ENCODE results near the gene ANKRD13D. TPM values are rescaled to one million over a fixed set of nuclear protein-coding genes. Genes with fewer than 3 reads are reported as not detected.
A peak's percentile ranks its signal among the peaks of the same experiment; 100 is the strongest.

Gene ANKRD13D
- total and polyA plus RNA-seq, 2 of the 8 experiments (the other 6 are each of a cell fraction or from before 2014, with no cell fraction given): 24.9 to 26.5 TPM

DNA sequence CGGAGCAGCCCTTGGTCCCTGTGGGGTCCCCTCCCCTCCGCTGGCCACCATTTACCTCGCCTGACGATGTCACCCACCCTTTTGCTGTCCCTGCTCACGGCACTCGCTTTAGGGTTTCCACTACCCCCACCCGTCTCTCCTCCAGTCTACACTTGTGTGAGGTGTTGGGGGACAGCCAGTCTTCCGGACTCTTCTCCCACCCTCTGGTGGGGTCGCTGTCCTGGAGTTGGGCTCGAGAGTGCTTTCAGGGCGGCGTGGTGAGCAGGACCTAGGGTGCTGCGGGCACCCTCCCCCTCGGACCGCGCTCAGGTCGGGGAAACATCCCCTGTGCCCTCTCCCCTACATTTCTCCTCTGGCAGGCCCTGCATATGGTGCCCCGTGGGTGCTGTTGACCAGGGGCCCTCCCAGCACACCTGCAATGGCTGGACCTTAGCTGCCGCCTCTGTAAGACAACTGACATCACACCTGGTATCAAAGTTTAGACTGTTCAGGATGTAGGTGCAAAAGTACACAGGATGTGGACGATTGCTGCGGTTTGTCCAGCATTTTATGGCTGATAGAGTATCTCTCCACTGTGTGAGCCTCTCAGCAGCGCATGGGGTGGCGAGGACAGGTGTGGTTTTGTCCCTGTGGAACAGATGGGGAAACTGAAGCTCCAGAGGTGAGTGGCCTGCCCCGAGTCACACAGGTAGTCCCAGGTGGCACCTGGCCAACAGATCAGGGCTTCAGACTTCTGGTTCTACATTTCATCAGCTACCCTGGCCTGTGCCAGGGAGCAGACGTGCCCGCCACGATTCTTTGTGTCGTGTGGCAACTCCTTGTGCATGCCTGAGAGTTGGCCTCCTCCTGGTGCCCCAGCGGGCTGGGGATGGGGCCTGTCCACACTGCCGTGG, 21.7 kb upstream of the ANKRD13D start:
- Histone ChIP-seq H4K20me1 (replicated peaks in 1 of 2; ENCODE audit: control insufficient read depth in 1 of 2, insufficient read depth in 2 of 2, low read length in 2 of 2) (peaks cover 13 to 28% of the 10 kb centered on the region in 2 experiments), H2AFZ (ENCODE audit: low read length) (no peak overlapping the region), H3K23ac (ENCODE audit: insufficient read length) (no peak overlapping the region), H3K4ac (replicated peaks; ENCODE audit: insufficient read length, low read depth, low read length) (peak overlapping the region; percentile 33), H2BK120ac (replicated peaks; ENCODE audit: low read depth, low read length) (no peak overlapping the region), H3K27me3 (replicated peaks in 1 of 4; ENCODE audit: control insufficient read depth in 3 of 4, extremely low read depth in 1 of 4, insufficient read depth in 3 of 4, low read length in 3 of 4) (peaks cover 0 to 3% (median 0%) of the 10 kb centered on the region in 4 experiments; a peak in 4 of 7 replicates), H2BK20ac (ENCODE audit: low read length) (no peak overlapping the region), H2BK5ac (ENCODE audit: low read depth, low read length) (no peak overlapping the region; the same call in 1 of the 2 replicates), H3K23me2 (ENCODE audit: low read depth, low read length) (peaks cover 4% of the 10 kb centered on the region), H3K4me1 (replicated peaks in 1 of 4; ENCODE audit: control insufficient read depth in 3 of 4, insufficient read depth in 4 of 4, low read length in 3 of 4) (peaks cover 8 to 35% (median 32%) of the 10 kb centered on the region in 4 experiments), H4K8ac (ENCODE audit: extremely low read depth, insufficient read depth, low read length) (no peak overlapping the region; the same call in 1 of the 2 replicates), H3K9me3 (ENCODE audit: insufficient read depth in 2 of 2, low read depth in 1 of 2, low read length in 1 of 2) (no peaks in the 10 kb centered on the region), H3K79me2 (ENCODE audit: control insufficient read depth in 1 of 2, insufficient read depth in 2 of 2, low read length in 2 of 2) (peaks cover 0 to 51% of the 10 kb centered on the region in 2 experiments; a peak in 3 of 4 replicates), H3K36me3 (ENCODE audit: control insufficient read depth in 2 of 4, insufficient read depth in 4 of 4, low read length in 3 of 4) (peaks cover 0 to 3% (median 0%) of the 10 kb centered on the region in 4 experiments; a peak in 2 of 8 replicates), H4K5ac (ENCODE audit: insufficient read length, low read depth, low read length) (no peak overlapping the region), H2BK12ac (ENCODE audit: low read depth, low read length) (no peak overlapping the region), H3K79me1 (ENCODE audit: low read depth, low read length) (peaks cover 14% of the 10 kb centered on the region), H4K91ac (replicated peaks; ENCODE audit: insufficient read length, low read length) (no peak overlapping the region), H3K56ac (replicated peaks; ENCODE audit: insufficient read length, low read depth, low read length) (no peak overlapping the region), H3K18ac (ENCODE audit: extremely low read depth, low read length) (peak overlapping the region; percentile 52; the same call in 1 of the 2 replicates), H3K27ac (ENCODE audit: low read depth, low read length) (no peak overlapping the region), H3K9ac (replicated peaks in 1 of 4; ENCODE audit: extremely low read depth in 1 of 4, low read depth in 3 of 4, low read length in 3 of 4) (peak overlapping the region in 2 of 4 experiments; percentile 9 to 33; a peak in 4 of 7 replicates), H2AK5ac (ENCODE audit: low read depth, low read length) (no peak overlapping the region), H3K4me2 (ENCODE audit: insufficient read depth in 1 of 2, low read depth in 2 of 2, low read length in 2 of 2) (peak overlapping the region; percentile 73 to 87), H3K14ac (ENCODE audit: insufficient read length) (no peak overlapping the region), H3K4me3 (ENCODE audit: extremely low read depth in 1 of 4, insufficient read depth in 2 of 4, low read depth in 3 of 4, low read length in 4 of 4) (peak overlapping the region; percentile 59 to 90 (median 74)), H2BK15ac (ENCODE audit: low read length) (no peak overlapping the region)
- CTCF ChIA-PET (ENCODE audit: partially characterized antibody): interaction anchor here (0.7 to 13.0 kb wide), 15 partner anchors 11 to 201 kb away, joined by 3 to 186 read pairs (median 3); no protein-coding TSS in a partner anchor
- FAIRE-seq (no peak), DNase-seq (ENCODE audit: low read depth in 1 of 2, low spot score in 2 of 2) (no peak)
- TF ChIP-seq, protein P1, sequence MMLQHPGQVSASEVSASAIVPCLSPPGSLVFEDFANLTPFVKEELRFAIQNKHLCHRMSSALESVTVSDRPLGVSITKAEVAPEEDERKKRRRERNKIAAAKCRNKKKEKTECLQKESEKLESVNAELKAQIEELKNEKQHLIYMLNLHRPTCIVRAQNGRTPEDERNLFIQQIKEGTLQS (IDR thresholded peaks at IDR 0.05; ENCODE audit: insufficient read depth, low read depth, low read length): no peak
- TF ChIP-seq RXRA (IDR thresholded peaks at IDR 0.05; ENCODE audit: insufficient read depth, low read depth, low read length): no peak
- no peak for TF ChIP-seq RNF2 (IDR thresholded peaks at IDR 0.05; ENCODE audit: borderline replicate concordance, low read depth, low read length, missing control alignments, poor library complexity, severe bottlenecking)
- no peak for TF ChIP-seq JUN (IDR thresholded peaks at IDR 0.05; ENCODE audit: low read depth, low read length)
- no peak for TF ChIP-seq SAP30 (IDR thresholded peaks at IDR 0.05; ENCODE audit: insufficient read depth, insufficient replicate concordance, low read length)
- POLR2A ChIA-PET (ENCODE audit: partially characterized antibody): interaction anchor here (1.0 to 2.0 kb wide), 10 partner anchors 8 to 56 kb away, joined by 3 to 15 read pairs (median 4); partner anchors contain the start of genes ANKRD13D and SSH3
- 57% methylated on average over 27 of the region's 30 CpGs; no CpG with 5 or more reads in 1 of the 2 experiments for WGBS, 2 experiments (ENCODE audit: extremely low coverage in 1 of 2, insufficient coverage in 1 of 2, insufficient read length in 1 of 2, insufficient replicate concordance in 2 of 2, low coverage in 1 of 2, low lambda C conversion rate in 2 of 2, missing lambda C conversion rate in 1 of 2)
